KMS-11 (cell line): ENCODE data around the gene MSANTD3.

Experiments
- H2AFZ ChIP-seq: fragments of 200-600 bp; sonication (generic); 2 replicates; pipeline ENCODE4 v1.6.1; 2016; ENCODE audit warnings: antibody characterized with exemption, mixed run types, low read depth
- H3K27ac ChIP-seq: fragments of 200-600 bp; sonication (generic); 2 replicates; pipeline ENCODE4 v1.6.1; 2016; ENCODE audit warnings: mild to moderate bottlenecking, mixed run types
- H3K27me3 ChIP-seq: fragments of 200-600 bp; sonication (generic); 2 replicates; pipeline ENCODE4 v1.6.1; 2017; ENCODE audit warnings: mild to moderate bottlenecking, low read depth, mixed run types, moderate library complexity; ENCODE audit not compliant: insufficient read depth
- H3K36me3 ChIP-seq: fragments of 200-600 bp; sonication (generic); 2 replicates; pipeline ENCODE4 v1.6.1; 2017; ENCODE audit warnings: mild to moderate bottlenecking, mixed run types; ENCODE audit not compliant: insufficient read depth
- H3K4me1 ChIP-seq: fragments of 200-600 bp; sonication (generic); 2 replicates; pipeline ENCODE4 v1.6.1; 2016; ENCODE audit warnings: mild to moderate bottlenecking, low read depth, mixed run types; ENCODE audit not compliant: poor library complexity, severe bottlenecking
- H3K4me2 ChIP-seq: fragments of 200-600 bp; sonication (generic); 2 replicates; pipeline ENCODE4 v1.7.0; 2016; ENCODE audit warnings: mild to moderate bottlenecking, mixed run types
- H3K4me3 ChIP-seq: fragments of 200-600 bp; sonication (generic); IDR thresholded peaks from 2 replicates; pipeline ENCODE4 v1.6.1; 2017; ENCODE audit warnings: low read depth, low read length, mixed read lengths; ENCODE audit not compliant: insufficient read depth
- H3K79me2 ChIP-seq: fragments of 200-600 bp; sonication (generic); 2 replicates; pipeline ENCODE4 v1.6.1; 2016; ENCODE audit warnings: low read depth, mixed run types; ENCODE audit not compliant: insufficient read depth
- H3K9ac ChIP-seq: fragments of 200-600 bp; sonication (generic); 2 replicates; pipeline ENCODE4 v1.6.1; 2016; ENCODE audit warnings: mild to moderate bottlenecking, mixed run types
- H4K20me1 ChIP-seq: fragments of 200-600 bp; sonication (generic); 2 replicates; pipeline ENCODE4 v1.6.1; 2016; ENCODE audit warnings: mild to moderate bottlenecking, mixed run types; ENCODE audit not compliant: insufficient read depth
- TF ChIP-seq, protein P1 (sequence below): fragments of 200-600 bp; sonication (generic); conservative IDR thresholded peaks from 2 replicates; pipeline ENCODE4 v1.6.1; 2017; ENCODE audit warnings: low read depth, mild to moderate bottlenecking, antibody characterized with exemption, low read length, moderate library complexity, mixed read lengths

The MSANTD3 gene

DNA sequence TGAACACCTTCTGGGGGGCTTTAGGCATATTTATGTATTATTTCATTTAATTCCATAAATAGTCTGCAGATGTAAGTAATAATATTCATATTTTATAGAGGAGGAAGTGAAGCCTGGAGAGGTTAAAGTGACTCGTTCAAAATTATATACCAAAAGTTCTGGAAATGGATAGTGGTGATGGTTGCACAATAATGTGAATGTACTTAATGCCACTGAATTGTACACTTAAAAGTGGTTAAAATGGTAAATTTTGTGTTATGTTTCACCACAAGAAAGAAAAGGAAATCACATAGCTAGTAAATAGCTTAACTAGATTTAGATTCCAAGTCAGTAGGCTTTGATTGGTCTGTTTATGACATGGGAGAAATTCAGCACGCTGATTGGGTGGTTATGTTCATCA lies 33.0 kb downstream of the MSANTD3 start:
- TF ChIP-seq, protein P1, sequence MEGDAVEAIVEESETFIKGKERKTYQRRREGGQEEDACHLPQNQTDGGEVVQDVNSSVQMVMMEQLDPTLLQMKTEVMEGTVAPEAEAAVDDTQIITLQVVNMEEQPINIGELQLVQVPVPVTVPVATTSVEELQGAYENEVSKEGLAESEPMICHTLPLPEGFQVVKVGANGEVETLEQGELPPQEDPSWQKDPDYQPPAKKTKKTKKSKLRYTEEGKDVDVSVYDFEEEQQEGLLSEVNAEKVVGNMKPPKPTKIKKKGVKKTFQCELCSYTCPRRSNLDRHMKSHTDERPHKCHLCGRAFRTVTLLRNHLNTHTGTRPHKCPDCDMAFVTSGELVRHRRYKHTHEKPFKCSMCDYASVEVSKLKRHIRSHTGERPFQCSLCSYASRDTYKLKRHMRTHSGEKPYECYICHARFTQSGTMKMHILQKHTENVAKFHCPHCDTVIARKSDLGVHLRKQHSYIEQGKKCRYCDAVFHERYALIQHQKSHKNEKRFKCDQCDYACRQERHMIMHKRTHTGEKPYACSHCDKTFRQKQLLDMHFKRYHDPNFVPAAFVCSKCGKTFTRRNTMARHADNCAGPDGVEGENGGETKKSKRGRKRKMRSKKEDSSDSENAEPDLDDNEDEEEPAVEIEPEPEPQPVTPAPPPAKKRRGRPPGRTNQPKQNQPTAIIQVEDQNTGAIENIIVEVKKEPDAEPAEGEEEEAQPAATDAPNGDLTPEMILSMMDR = no peak

DNA sequence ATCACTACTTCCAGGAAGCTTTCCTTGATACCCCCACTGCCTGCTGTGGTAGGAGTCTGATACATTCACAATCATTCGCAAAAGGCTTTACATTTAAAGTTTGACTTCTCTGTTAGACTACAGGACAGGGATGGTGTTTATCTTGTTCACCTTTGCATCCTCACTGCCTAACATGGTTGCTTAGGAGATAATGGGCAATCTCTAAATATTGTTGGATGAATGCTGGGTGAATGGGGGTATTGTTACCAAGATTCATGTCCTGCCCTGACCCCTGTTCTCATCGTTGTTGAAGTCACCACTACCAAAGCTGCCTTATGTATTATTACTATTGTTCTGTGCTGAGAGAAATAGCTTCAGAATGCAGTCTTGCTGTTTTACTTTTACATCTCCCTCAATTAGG lies 38.3 kb downstream of the MSANTD3 start:
- TF ChIP-seq, protein P1 = no peak
- no peaks in the 10 kb centered on the region for H4K20me1 ChIP-seq
- H3K79me2 ChIP-seq = no peaks in the 10 kb centered on the region
- H3K4me2 ChIP-seq = no peak overlapping the region
- H3K36me3 ChIP-seq = no peaks in the 10 kb centered on the region
- no peak overlapping the region for H2AFZ ChIP-seq
- H3K4me1 ChIP-seq = no peaks in the 10 kb centered on the region
- H3K9ac ChIP-seq = no peak overlapping the region
- no peak overlapping the region for H3K4me3 ChIP-seq
- no peaks in the 10 kb centered on the region for H3K27me3 ChIP-seq
- no peak overlapping the region for H3K27ac ChIP-seq

More for the DNA sequence above, 33.0 kb downstream of the MSANTD3 start:
- no peak overlapping the region for H3K27ac ChIP-seq
- no peaks in the 10 kb centered on the region for H3K27me3 ChIP-seq
- H3K9ac ChIP-seq = no peak overlapping the region
- no peaks in the 10 kb centered on the region for H3K79me2 ChIP-seq
- no peaks in the 10 kb centered on the region for H3K4me1 ChIP-seq
- no peak overlapping the region for H3K4me3 ChIP-seq
- H3K36me3 ChIP-seq = no peaks in the 10 kb centered on the region
- no peaks in the 10 kb centered on the region for H4K20me1 ChIP-seq
- H2AFZ ChIP-seq = no peak overlapping the region
- no peak overlapping the region for H3K4me2 ChIP-seq

DNA sequence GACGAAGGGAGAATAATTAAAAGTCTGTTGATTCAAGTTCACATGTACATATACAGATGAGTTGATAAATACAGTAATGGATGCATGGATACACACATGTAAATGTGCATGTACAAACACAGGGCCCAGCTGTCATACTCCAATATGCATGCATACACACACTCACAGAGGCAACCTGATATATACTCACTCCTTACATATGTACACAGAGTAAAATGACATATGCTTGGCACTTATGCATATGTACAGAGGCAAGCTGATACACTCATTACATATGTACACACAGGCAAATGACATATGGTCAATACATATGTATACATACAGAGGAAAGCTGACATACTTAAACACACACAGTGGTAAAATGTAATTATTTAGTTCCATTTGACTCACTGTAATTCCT lies 38.8 kb downstream of the MSANTD3 start:
- Histone ChIP-seq H3K79me2 (no peaks in the 10 kb centered on the region), H2AFZ (no peak overlapping the region), H3K4me3 (no peak overlapping the region), H3K36me3 (no peaks in the 10 kb centered on the region), H3K4me2 (no peak overlapping the region), H4K20me1 (no peaks in the 10 kb centered on the region), H3K27ac (no peak overlapping the region), H3K9ac (no peak overlapping the region), H3K4me1 (no peaks in the 10 kb centered on the region), H3K27me3 (no peaks in the 10 kb centered on the region)
- TF ChIP-seq, protein P1 = no peak

DNA sequence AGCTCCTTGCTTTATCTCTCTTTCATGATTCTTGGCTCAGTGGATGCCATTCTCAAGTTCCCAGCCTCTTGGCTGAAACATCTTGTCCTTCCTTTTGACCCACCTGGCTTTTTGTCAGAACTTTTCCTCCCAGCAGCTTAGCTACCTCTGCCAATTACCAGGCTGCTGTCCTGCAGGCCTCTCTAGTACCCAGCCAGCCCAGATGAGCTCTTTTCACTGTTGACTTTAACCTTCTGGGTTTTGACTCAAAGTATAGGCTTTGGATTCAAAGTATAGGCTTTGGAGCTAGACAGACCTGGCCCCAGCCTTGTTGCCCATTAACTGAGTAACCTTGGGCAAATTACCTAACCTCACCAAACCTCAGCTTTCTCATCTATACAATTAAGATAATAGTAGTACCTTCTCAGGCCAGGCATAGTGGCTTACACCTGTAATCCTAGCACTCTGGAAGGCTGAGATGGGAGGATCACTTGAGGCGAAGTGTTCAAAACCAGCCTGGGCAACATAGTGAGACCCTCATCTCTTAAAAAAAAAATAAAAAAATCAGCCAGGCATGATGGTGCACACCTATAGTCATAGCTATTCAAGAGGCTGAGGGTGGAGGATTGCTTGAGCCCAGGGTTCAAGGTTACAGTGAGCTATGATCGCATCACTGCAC lies 39.4 kb downstream of the MSANTD3 start:
- H3K79me2 ChIP-seq = no peaks in the 10 kb centered on the region
- no peaks in the 10 kb centered on the region for H3K27me3 ChIP-seq
- H3K4me3 ChIP-seq = no peak overlapping the region
- no peak overlapping the region for H3K9ac ChIP-seq
- no peak overlapping the region for H3K4me2 ChIP-seq
- no peaks in the 10 kb centered on the region for H3K36me3 ChIP-seq
- no peaks in the 10 kb centered on the region for H3K4me1 ChIP-seq
- H3K27ac ChIP-seq = no peak overlapping the region
- H2AFZ ChIP-seq = no peak overlapping the region
- TF ChIP-seq, protein P1 = no peak
- no peaks in the 10 kb centered on the region for H4K20me1 ChIP-seq
